ENCODE measurements around the gene MCHR1. TPM values are rescaled to one million over a fixed set of nuclear protein-coding genes. Genes with fewer than 3 reads are reported as not detected.

Gene MCHR1
- polyA plus RNA-seq, 3 donors = 0.05 to 0.09 TPM; not detected in 1

GRCh38 chr22:40685406-40685805 lies 6.1 kb downstream of the MCHR1 start:
- Histone ChIP-seq H3K9ac (ENCODE audit: insufficient read depth, low read length, poor library complexity, severe bottlenecking) (no peak overlapping the region), H3K27ac (ENCODE audit: low read depth in 1 of 2, low read length in 2 of 2) (no peak overlapping the region), H3K79me2 (ENCODE audit: insufficient read depth, low read length) (no peaks in the 10 kb centered on the region), H3K36me3 (replicated peaks in 1 of 2; ENCODE audit: control insufficient read depth in 1 of 2, insufficient read depth in 2 of 2, low read length in 2 of 2) (no peaks in the 10 kb centered on the region), H3K4me1 (ENCODE audit: control insufficient read depth in 1 of 2, insufficient read depth in 2 of 2, low read length in 2 of 2) (peaks cover 4 to 8% of the 10 kb centered on the region in 2 donors), H4K20me1 (ENCODE audit: insufficient read depth, low read length) (no peaks in the 10 kb centered on the region), H3K4me2 (replicated peaks; ENCODE audit: extremely low read depth, low read length, poor library complexity, severe bottlenecking) (no peak overlapping the region), H2AFZ (ENCODE audit: insufficient read depth, low read depth, low read length, poor library complexity, severe bottlenecking) (no peak overlapping the region), H3K9me3 (replicated peaks in 1 of 2; ENCODE audit: control insufficient read depth in 1 of 2, insufficient read depth in 1 of 2, low read length in 2 of 2) (no peaks in the 10 kb centered on the region), H3K27me3 (ENCODE audit: control insufficient read depth in 2 of 2, insufficient read depth in 2 of 2, low read length in 2 of 2) (peaks cover 2% of the 10 kb centered on the region in 2 donors), H3K4me3 (replicated peaks in 1 of 3; ENCODE audit: low read depth in 2 of 3, low read length in 3 of 3) (no peak overlapping the region)
- Mint-ChIP-seq H3K9me3 (no peaks in the 10 kb centered on the region), H3K4me3 (no peak overlapping the region), H3K27ac (no peak overlapping the region), H3K4me1 (peaks cover 8% of the 10 kb centered on the region), H3K27me3 (ENCODE audit: low read depth in 3 of 3) (peaks cover 9 to 12% (median 11%) of the 10 kb centered on the region in 3 donors), H3K36me3 (no peaks in the 10 kb centered on the region)
- TF ChIP-seq, protein P1, sequence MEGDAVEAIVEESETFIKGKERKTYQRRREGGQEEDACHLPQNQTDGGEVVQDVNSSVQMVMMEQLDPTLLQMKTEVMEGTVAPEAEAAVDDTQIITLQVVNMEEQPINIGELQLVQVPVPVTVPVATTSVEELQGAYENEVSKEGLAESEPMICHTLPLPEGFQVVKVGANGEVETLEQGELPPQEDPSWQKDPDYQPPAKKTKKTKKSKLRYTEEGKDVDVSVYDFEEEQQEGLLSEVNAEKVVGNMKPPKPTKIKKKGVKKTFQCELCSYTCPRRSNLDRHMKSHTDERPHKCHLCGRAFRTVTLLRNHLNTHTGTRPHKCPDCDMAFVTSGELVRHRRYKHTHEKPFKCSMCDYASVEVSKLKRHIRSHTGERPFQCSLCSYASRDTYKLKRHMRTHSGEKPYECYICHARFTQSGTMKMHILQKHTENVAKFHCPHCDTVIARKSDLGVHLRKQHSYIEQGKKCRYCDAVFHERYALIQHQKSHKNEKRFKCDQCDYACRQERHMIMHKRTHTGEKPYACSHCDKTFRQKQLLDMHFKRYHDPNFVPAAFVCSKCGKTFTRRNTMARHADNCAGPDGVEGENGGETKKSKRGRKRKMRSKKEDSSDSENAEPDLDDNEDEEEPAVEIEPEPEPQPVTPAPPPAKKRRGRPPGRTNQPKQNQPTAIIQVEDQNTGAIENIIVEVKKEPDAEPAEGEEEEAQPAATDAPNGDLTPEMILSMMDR (IDR thresholded peaks at IDR 0.05) = no peak
- DNase-seq = no peak
- intact Hi-C loops (cut with micrococcal nuclease) = no loop called here
- WGBS (ENCODE audit: insufficient coverage) = 100% methylated on average over 1 of the region's 3 CpGs

DNA sequence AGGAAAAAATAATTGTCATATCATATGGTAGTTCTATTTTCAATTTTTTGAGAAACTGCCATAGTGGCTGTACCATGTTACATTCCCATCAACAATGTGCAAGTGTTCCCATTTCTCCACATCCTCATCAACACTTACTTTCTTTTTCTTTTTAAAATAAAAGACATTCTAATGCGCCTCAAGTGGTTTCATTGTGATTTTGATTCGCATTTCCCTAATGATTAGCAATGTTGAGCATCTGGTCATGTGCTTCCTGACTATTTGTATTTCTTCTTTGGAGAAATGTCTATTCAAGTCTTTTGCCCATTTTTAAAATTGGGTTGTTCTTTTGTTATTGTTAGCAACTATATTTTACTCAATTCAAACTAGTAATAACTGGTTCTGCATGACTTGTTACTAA lies 8.4 kb downstream of the MCHR1 start:
- Mint-ChIP-seq H3K36me3 (no peaks in the 10 kb centered on the region), H3K9me3 (no peaks in the 10 kb centered on the region), H3K27ac (no peak overlapping the region), H3K27me3 (ENCODE audit: low read depth in 3 of 3) (peaks cover 4 to 6% (median 4%) of the 10 kb centered on the region in 3 donors), H3K4me1 (peaks cover 6% of the 10 kb centered on the region), H3K4me3 (no peak overlapping the region)
- Histone ChIP-seq H3K36me3 (replicated peaks in 1 of 2; ENCODE audit: control insufficient read depth in 1 of 2, insufficient read depth in 2 of 2, low read length in 2 of 2) (no peaks in the 10 kb centered on the region), H3K79me2 (ENCODE audit: insufficient read depth, low read length) (no peaks in the 10 kb centered on the region), H2AFZ (ENCODE audit: insufficient read depth, low read depth, low read length, poor library complexity, severe bottlenecking) (no peak overlapping the region), H3K4me1 (ENCODE audit: control insufficient read depth in 1 of 2, insufficient read depth in 2 of 2, low read length in 2 of 2) (peaks cover 4 to 7% of the 10 kb centered on the region in 2 donors), H3K27ac (ENCODE audit: low read depth in 1 of 2, low read length in 2 of 2) (no peak overlapping the region), H3K4me3 (replicated peaks in 1 of 3; ENCODE audit: low read depth in 2 of 3, low read length in 3 of 3) (no peak overlapping the region), H3K9ac (ENCODE audit: insufficient read depth, low read length, poor library complexity, severe bottlenecking) (no peak overlapping the region), H4K20me1 (ENCODE audit: insufficient read depth, low read length) (no peaks in the 10 kb centered on the region), H3K27me3 (ENCODE audit: control insufficient read depth in 2 of 2, insufficient read depth in 2 of 2, low read length in 2 of 2) (no peaks in the 10 kb centered on the region), H3K9me3 (replicated peaks in 1 of 2; ENCODE audit: control insufficient read depth in 1 of 2, insufficient read depth in 1 of 2, low read length in 2 of 2) (no peaks in the 10 kb centered on the region), H3K4me2 (replicated peaks; ENCODE audit: extremely low read depth, low read length, poor library complexity, severe bottlenecking) (no peak overlapping the region)
- no CpG with 5 or more reads among the region's 2 CpGs for WGBS (ENCODE audit: insufficient coverage)
- no peak for DNase-seq
- TF ChIP-seq, protein P1 (IDR thresholded peaks at IDR 0.05) = no peak
- intact Hi-C loops (cut with micrococcal nuclease) = no loop called here

Measured in CD14-positive monocyte (primary cell).